PC-3 (cell line): Measurements from ENCODE around the gene PPP4R3B. TPM values are rescaled to one million over a fixed set of nuclear protein-coding genes. Genes with fewer than 3 reads are reported as not detected.

Experiments
- ATAC-seq: fragments of 200-7000 bp; cut with Tn5 transposase; 2 replicates; pipeline ENCODE4 v1.9.1; 2020; ENCODE audit warnings: mild to moderate bottlenecking, moderate library complexity
- BruUV-seq: library from RNA; stranded (reverse); fragments of 400-500 nt; replicated peaks from 2 replicates; lab custom pipeline; 2021; lab: Mats Ljungman, UMichigan
- CTCF ChIA-PET: fragments of 300-600 bp; sonication (Branson Sonifier 250); formaldehyde crosslinking; loops from one replicate; lab custom pipeline; 2022; ENCODE audit warnings: antibody characterized with exemption; lab: Charles Lee
- POLR2A ChIA-PET: fragments of 300-600 bp; sonication (Branson Sonifier 250); formaldehyde crosslinking; loops from one replicate; lab custom pipeline; 2022; ENCODE audit warnings: antibody characterized with exemption; ENCODE audit not compliant: unreplicated experiment; lab: Charles Lee
- DNase-seq: peaks from one replicate; pipeline ENCODE4 v3.0.0-alpha.2; 2015
- H2AFZ ChIP-seq: fragments of 300-600 bp; sonication (generic); 2 replicates; pipeline ENCODE4 v1.6.0; 2016; ENCODE audit warnings: antibody characterized with exemption, low read length
- H3F3A ChIP-seq: fragments of 300-600 bp; sonication (generic); one replicate; pipeline ENCODE4 v1.6.0; 2017; ENCODE audit warnings: antibody characterized with exemption, low read length, control low read depth, mild to moderate bottlenecking; ENCODE audit not compliant: unreplicated experiment
- H3K27ac ChIP-seq: fragments of 300-600 bp; sonication (generic); 2 replicates; pipeline ENCODE4 v1.5.1; 2016; ENCODE audit warnings: mild to moderate bottlenecking, low read length
- H3K27me3 ChIP-seq: fragments of 300-600 bp; sonication (generic); 2 replicates; pipeline ENCODE4 v1.6.1; 2016; ENCODE audit warnings: low read length, mixed read lengths
- H3K36me3 ChIP-seq: fragments of 300-600 bp; sonication (generic); 2 replicates; pipeline ENCODE4 v1.6.1; 2016; ENCODE audit warnings: low read depth, mixed run types, low read length, mixed read lengths
- H3K4me1 ChIP-seq: fragments of 300-600 bp; sonication (generic); 2 replicates; pipeline ENCODE4 v1.5.1; 2016; ENCODE audit warnings: low read length; ENCODE audit not compliant: insufficient read depth
- H3K4me2 ChIP-seq: fragments of 300-600 bp; sonication (generic); 2 replicates; pipeline ENCODE4 v1.6.0; 2016; ENCODE audit warnings: low read length
- H3K4me3 ChIP-seq: fragments of 300-600 bp; sonication (generic); 2 replicates; pipeline ENCODE4 v1.5.1; 2016; ENCODE audit warnings: mild to moderate bottlenecking, low read length, mixed read lengths
- H3K79me2 ChIP-seq: fragments of 300-600 bp; sonication (generic); 2 replicates; pipeline ENCODE4 v1.6.1; 2017; ENCODE audit warnings: low read length, mixed read lengths
- H3K9ac ChIP-seq: fragments of 300-600 bp; sonication (generic); 2 replicates; pipeline ENCODE4 v1.6.0; 2016; ENCODE audit warnings: mild to moderate bottlenecking, low read length
- H3K9me2 ChIP-seq: fragments of 300-600 bp; sonication (generic); replicated peaks from 2 replicates; pipeline ENCODE4 v1.6.1; 2016; ENCODE audit warnings: mixed run types, low read length, mixed read lengths
- H3K9me3 ChIP-seq: fragments of 300-600 bp; sonication (generic); 2 replicates; pipeline ENCODE4 v1.6.1; 2016; ENCODE audit warnings: low read length, mixed read lengths
- H4K20me1 ChIP-seq: fragments of 300-600 bp; sonication (generic); 2 replicates; pipeline ENCODE4 v1.6.1; 2016; ENCODE audit warnings: low read length, mixed read lengths
- CTCF ChIP-seq: fragments of 300-600 bp; sonication (generic); conservative IDR thresholded peaks from 2 replicates; pipeline ENCODE4 v1.5.1; 2017; ENCODE audit warnings: antibody characterized with exemption, low read depth, mild to moderate bottlenecking, low read length
- EZH2 ChIP-seq: fragments of 300-600 bp; sonication (generic); IDR thresholded peaks from one replicate; pipeline ENCODE4 v1.6.1; 2017; ENCODE audit warnings: antibody characterized with exemption, mild to moderate bottlenecking, low read length; ENCODE audit not compliant: unreplicated experiment
- EZH2phosphoT487 ChIP-seq: fragments of 300-600 bp; sonication (generic); IDR thresholded peaks from 2 replicates; pipeline ENCODE4 v1.6.1; 2018; ENCODE audit warnings: mild to moderate bottlenecking, antibody characterized with exemption, low read length, borderline replicate concordance
- intact Hi-C: fragments of 100-400 bp; cut with micrococcal nuclease; formaldehyde crosslinking; loops from 2 replicates; pipeline ENCODE4 v1.9.0; 2023
- total RNA-seq: library from RNA; depleted of rRNA; stranded (reverse); fragments of >200 nt; gene quantifications from 2 replicates; pipeline ENCODE4 v1.2.3, GENCODE V29; 2014

Gene PPP4R3B
- total RNA-seq, 1 experiment from 2014 or later: 38.4 TPM

- Histone ChIP-seq H2AFZ (no peak overlapping the region), H3K4me3 (no peak overlapping the region), H3K9ac (no peak overlapping the region), H3K79me2 (peaks cover 34% of the 10 kb centered on the region), H3K4me1 (peaks cover 10% of the 10 kb centered on the region), H3K4me2 (no peak overlapping the region), H3K27ac (no peak overlapping the region), H3K36me3 (peaks cover 10% of the 10 kb centered on the region; the same call in 1 of the 2 replicates), H4K20me1 (no peaks in the 10 kb centered on the region), H3K9me3 (no peaks in the 10 kb centered on the region), H3F3A (no peaks in the 10 kb centered on the region), H3K9me2 (no peaks in the 10 kb centered on the region), H3K27me3 (no peaks in the 10 kb centered on the region)
- no peak for ATAC-seq
- TF ChIP-seq EZH2 (no peak), EZH2phosphoT487 (no peak), CTCF (no peak)
- POLR2A ChIA-PET: no interaction called here
- BruUV-seq: no TSS peak
- intact Hi-C loops: no loop called here
- DNase-seq: no peak
- CTCF ChIA-PET: no interaction called here
Measured at GRCh38 chr2:55595536-55595935, 21.9 kb downstream of the PPP4R3B start.

DNA sequence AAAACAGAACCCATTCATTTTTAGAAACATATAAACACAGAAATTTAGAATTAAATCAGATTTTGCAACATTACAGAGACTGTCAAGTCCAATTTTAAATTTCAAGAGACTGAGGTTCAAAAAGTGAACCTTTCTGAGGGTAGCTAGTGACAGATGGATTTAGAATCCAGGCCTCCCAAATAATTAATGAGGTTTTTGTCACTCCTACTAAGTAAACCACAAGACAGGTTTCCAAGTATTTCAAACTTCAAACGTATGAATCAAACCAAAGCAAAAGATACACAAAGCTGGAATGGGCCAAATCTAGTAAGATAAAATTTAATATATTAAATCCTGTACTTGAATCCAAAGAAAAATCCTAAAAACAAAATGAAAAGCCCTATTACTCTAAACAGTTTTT lies 25.3 kb downstream of the PPP4R3B start:
- Histone ChIP-seq H3K27ac (no peak overlapping the region), H2AFZ (no peak overlapping the region), H4K20me1 (no peaks in the 10 kb centered on the region), H3K27me3 (no peaks in the 10 kb centered on the region), H3K9me2 (no peaks in the 10 kb centered on the region), H3K36me3 (peaks cover 6% of the 10 kb centered on the region), H3K4me2 (no peak overlapping the region), H3K4me1 (peaks cover 13% of the 10 kb centered on the region), H3K9ac (no peak overlapping the region), H3K79me2 (peaks cover 47% of the 10 kb centered on the region), H3F3A (no peaks in the 10 kb centered on the region), H3K4me3 (no peak overlapping the region), H3K9me3 (no peaks in the 10 kb centered on the region)
- DNase-seq (no peak), ATAC-seq (no peak)
- no TSS peak for BruUV-seq
- ChIA-PET POLR2A (no interaction called here), CTCF (no interaction called here)
- TF ChIP-seq EZH2 (no peak), CTCF (no peak), EZH2phosphoT487 (no peak)
- intact Hi-C loops: no loop called here

- POLR2A ChIA-PET: no interaction called here
- CTCF ChIA-PET: no interaction called here
Measured at GRCh38 chr2:55590810-55591440, 26.5 kb downstream of the PPP4R3B start.

More at GRCh38 chr2:55590810-55591440, 26.5 kb downstream of the PPP4R3B start:
- peaks cover 23% of the 10 kb centered on the region for H3K4me1 ChIP-seq
- BruUV-seq: no TSS peak
- peaks cover 48% of the 10 kb centered on the region for H3K79me2 ChIP-seq
- no peaks in the 10 kb centered on the region for H3K9me2 ChIP-seq
- peak overlapping the region; percentile 9; the same call in 1 of the 2 replicates for H3K9ac ChIP-seq
- DNase-seq: peak; percentile 91
- peaks cover 3% of the 10 kb centered on the region for H3F3A ChIP-seq
- no peak overlapping the region for H2AFZ ChIP-seq
- peak overlapping the region; percentile 44 for H3K27ac ChIP-seq
- H3K4me3 ChIP-seq: no peak overlapping the region
- H3K27me3 ChIP-seq: no peaks in the 10 kb centered on the region
- peak overlapping the region; percentile 45 for H3K4me2 ChIP-seq
- TF ChIP-seq EZH2phosphoT487 (no peak), CTCF (no peak), EZH2 (no peak)
- H3K9me3 ChIP-seq: no peaks in the 10 kb centered on the region
- H3K36me3 ChIP-seq: peaks cover 9% of the 10 kb centered on the region
- peak; percentile 94 for ATAC-seq
- intact Hi-C loops: no loop called here
- H4K20me1 ChIP-seq: no peaks in the 10 kb centered on the region
